Activated T-helper 17 cell treated with anti-CD3 and anti-CD28 coated beads, Interleukin-2, amount 50 U/mL, for 72 hours (primary cell): ENCODE measurements around the gene CDK5R1. TPM values are rescaled to one million over a fixed set of nuclear protein-coding genes. Genes with fewer than 3 reads are reported as not detected.
"Not testable (repeated sequence)": the region's sequence is repeated elsewhere in the genome, so short reads cannot be mapped to it uniquely, and the experiment has no call there.

Experiments used
- ATAC-seq: fragments of 150-1000 bp; cut with Tn5 transposase; replicated peaks from 2 replicates; pipeline ENCODE4 v1.10.0; 2021; ENCODE audit warnings: mild to moderate bottlenecking, moderate library complexity
- H3K27ac Mint-ChIP-seq: one replicate; pipeline ENCODE4 v1.8.0; 2022; ENCODE audit warnings: mixed read lengths
- H3K27me3 Mint-ChIP-seq: one replicate; pipeline ENCODE4 v1.8.0; 2022; ENCODE audit warnings: mixed read lengths
- H3K36me3 Mint-ChIP-seq: one replicate; pipeline ENCODE4 v1.8.0; 2022; ENCODE audit warnings: low read depth, mild to moderate bottlenecking, mixed read lengths
- H3K4me1 Mint-ChIP-seq: one replicate; pipeline ENCODE4 v1.8.0; 2022; ENCODE audit warnings: mixed read lengths
- H3K4me3 Mint-ChIP-seq: one replicate; pipeline ENCODE4 v1.8.0; 2022; ENCODE audit warnings: mild to moderate bottlenecking, mixed read lengths
- H3K9me3 Mint-ChIP-seq: one replicate; pipeline ENCODE4 v1.8.0; 2022; ENCODE audit warnings: mixed read lengths
- total RNA-seq, 2 donors: library from RNA; stranded (reverse); gene quantifications; one replicate each; pipeline ENCODE4 v1.2.3, GENCODE V29; 2022

The CDK5R1 gene
- total RNA-seq, 2 donors from 2014 or later = 3.6 to 13.0 TPM

DNA sequence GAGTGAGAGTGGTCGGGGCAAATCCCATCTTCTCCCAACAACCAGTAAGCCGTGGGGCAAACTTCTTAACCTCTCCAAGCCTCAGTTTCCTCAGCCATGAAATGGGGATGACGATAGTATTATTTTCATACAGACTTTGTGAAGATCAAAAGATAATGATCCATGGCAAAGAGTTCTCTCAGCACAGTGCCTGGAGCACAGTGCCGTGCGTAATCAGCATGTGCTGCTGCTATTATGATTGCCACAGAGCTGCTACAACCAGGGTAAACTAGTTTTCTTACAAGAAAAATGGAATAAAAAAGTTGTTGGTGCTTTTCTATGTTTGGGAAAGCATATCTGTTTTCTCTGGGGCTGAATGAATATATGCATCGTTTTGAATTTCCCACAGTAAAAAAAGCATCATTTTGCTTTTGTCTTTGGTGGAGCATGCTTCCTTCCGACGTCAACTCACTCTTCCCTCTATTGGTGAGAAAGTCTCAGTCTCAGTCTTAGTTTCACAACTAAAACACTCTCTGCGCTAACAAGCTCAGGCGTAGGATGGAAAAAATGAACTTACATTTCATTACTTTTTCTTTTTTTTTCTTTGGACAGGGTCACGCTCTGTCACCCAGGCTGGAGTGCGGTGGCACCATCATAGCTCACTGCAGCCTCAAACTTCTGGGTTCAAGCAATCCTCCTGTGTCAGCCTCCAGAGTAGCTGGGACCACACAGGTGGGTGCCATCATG is 37.2 kb downstream of the CDK5R1 start:
- peaks cover 46% of the 10 kb centered on the region for H3K4me1 Mint-ChIP-seq
- ATAC-seq = peak; percentile 63

DNA sequence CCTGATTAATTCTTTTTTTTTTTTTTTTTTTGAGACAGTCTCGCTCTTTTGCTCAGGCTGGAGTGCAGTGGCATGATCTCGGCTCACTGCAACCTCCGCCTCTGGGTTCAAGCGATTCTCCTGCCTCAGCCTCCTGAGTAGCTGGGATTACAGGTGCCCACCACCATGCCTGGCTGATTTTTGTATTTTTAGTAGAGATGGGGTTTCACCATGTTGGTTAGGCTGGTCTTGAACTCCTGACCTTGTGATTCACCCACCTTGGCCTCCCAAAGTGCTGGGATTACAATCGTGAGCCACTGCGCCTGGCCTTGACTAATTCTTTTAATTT is 37.7 kb downstream of the CDK5R1 start:
- not testable (repeated sequence) for H3K27me3 Mint-ChIP-seq, H3K9me3 Mint-ChIP-seq, H3K36me3 Mint-ChIP-seq, ATAC-seq
- Mint-ChIP-seq H3K4me1 (peaks cover 47% of the 10 kb centered on the region), H3K27ac (peak overlapping the region; percentile 88), H3K4me3 (peak overlapping the region; percentile 83)

More for the DNA sequence above, 37.2 kb downstream of the CDK5R1 start:
- no peaks in the 10 kb centered on the region for H3K27me3 Mint-ChIP-seq
- no peaks in the 10 kb centered on the region for H3K36me3 Mint-ChIP-seq
- no peaks in the 10 kb centered on the region for H3K9me3 Mint-ChIP-seq
- H3K4me3 Mint-ChIP-seq = peak overlapping the region; percentile 83
- peak overlapping the region; percentile 88 for H3K27ac Mint-ChIP-seq

DNA sequence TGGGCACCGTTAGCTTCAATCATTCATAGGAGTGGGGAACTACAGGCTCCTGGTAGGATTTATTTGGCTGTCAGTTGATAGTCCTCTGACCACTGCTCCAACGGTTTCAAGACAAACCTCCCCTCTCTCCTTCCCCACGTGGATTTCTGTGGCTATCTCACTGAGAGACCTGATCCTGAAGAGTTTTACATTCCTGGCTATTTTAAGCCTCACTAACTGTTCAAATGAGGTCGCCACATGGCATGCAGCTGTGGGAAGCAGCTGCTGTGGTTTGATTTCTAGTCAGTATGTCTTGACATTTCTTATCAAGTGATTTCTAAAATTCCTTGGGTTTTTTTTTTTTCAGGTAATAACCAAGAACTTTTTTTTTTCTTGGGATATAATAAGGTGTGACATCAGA is 38.3 kb downstream of the CDK5R1 start:
- no peak for ATAC-seq
- no peaks in the 10 kb centered on the region for H3K36me3 Mint-ChIP-seq
- no peak overlapping the region for H3K27ac Mint-ChIP-seq
- peaks cover 41% of the 10 kb centered on the region for H3K4me1 Mint-ChIP-seq
- H3K4me3 Mint-ChIP-seq = peak overlapping the region; percentile 83
- H3K9me3 Mint-ChIP-seq = no peaks in the 10 kb centered on the region
- H3K27me3 Mint-ChIP-seq = no peaks in the 10 kb centered on the region

DNA sequence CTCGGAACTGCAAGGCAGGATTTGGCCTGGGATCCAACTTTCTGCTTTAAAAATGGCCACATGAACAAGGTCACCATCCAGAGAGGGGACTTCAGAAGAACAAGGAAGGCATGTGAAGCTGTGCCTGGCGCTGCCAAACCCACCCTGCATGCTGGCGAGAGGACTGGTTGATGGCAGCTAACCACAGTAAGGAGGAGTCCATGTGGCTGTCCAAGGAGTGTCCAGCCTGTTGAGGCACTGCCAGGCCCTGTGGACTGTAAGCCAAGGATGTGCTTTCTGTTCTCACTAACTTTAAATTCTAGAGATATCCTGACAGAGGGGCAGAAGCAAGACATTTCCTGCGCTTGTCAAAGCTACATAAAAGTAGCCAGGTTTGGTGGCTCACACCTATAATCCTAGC is 40.4 kb downstream of the CDK5R1 start:
- Mint-ChIP-seq H3K9me3 (no peaks in the 10 kb centered on the region), H3K27ac (no peak overlapping the region), H3K4me3 (no peak overlapping the region), H3K36me3 (no peaks in the 10 kb centered on the region), H3K27me3 (no peaks in the 10 kb centered on the region), H3K4me1 (peaks cover 30% of the 10 kb centered on the region)
- no peak for ATAC-seq

DNA sequence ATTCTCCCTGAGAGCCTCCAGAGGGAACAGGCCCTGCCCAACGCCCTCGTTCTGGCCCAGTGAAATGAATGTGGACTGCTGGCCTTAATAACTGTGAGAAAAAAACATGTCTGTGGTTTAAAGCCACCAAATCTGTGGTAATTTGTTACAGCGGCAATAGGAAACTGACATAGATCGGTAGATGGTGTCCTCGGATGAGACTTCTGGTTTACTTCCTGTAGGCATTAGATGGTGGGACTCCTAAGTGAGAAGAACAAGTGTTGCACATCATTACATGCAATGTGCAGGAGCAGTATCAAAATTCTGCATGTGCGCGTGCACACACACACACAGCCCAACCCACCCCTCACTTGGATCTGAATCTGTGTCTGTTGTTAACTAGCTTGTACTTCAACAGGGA is 42.0 kb downstream of the CDK5R1 start:
- H3K27me3 Mint-ChIP-seq = no peaks in the 10 kb centered on the region
- peak overlapping the region; percentile 32 for H3K4me3 Mint-ChIP-seq
- H3K27ac Mint-ChIP-seq = peak overlapping the region; percentile 61

DNA sequence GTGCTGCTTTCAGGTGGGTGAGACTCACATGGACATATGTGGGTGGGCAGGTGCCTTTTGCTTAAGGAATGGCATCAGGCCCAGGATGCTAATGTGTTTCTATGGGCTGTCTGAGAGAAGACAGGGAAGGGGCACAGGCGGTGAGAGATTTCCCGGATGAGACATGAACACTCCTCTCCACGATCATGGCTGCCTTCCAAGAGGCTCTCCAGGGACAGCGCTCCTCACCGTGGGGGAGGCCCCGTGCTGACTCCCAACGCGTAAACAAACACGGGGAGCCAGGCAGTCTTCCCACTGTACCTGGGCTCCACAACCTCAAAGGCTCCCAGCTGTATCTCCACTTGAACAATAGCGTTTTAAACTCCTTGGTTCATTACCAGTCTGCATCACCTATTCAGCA is 42.8 kb downstream of the CDK5R1 start:
- H3K27ac Mint-ChIP-seq = peak overlapping the region; percentile 61
- no peaks in the 10 kb centered on the region for H3K27me3 Mint-ChIP-seq
- no peak for ATAC-seq
- H3K36me3 Mint-ChIP-seq = no peaks in the 10 kb centered on the region
- no peaks in the 10 kb centered on the region for H3K9me3 Mint-ChIP-seq
- peaks cover 19% of the 10 kb centered on the region for H3K4me1 Mint-ChIP-seq
- H3K4me3 Mint-ChIP-seq = no peak overlapping the region

More for the DNA sequence above, 42.0 kb downstream of the CDK5R1 start:
- Mint-ChIP-seq H3K4me1 (peaks cover 24% of the 10 kb centered on the region), H3K36me3 (no peaks in the 10 kb centered on the region), H3K9me3 (no peaks in the 10 kb centered on the region)
- ATAC-seq = no peak

DNA sequence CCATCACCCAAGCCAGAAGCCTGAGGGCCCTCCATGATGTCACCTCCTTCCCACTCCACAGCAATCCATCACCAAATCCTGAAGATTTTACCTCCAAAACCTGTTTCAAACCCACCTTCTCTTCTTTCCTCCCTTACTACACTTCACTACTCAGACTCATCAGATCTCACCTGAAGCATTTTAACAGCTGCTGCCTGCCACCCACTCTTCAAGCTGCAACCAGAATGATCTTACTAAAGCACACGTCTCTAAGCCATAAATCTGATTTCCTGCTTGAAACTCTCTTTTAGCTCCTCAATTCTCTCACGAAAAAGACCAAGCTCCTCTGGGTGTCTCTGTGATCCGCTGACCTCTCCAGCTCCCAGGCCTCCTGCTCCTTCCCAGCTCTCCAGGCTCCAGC is 46.5 kb downstream of the CDK5R1 start:
- Mint-ChIP-seq H3K27ac (peak overlapping the region; percentile 1), H3K36me3 (no peaks in the 10 kb centered on the region)
- ATAC-seq = no peak

DNA sequence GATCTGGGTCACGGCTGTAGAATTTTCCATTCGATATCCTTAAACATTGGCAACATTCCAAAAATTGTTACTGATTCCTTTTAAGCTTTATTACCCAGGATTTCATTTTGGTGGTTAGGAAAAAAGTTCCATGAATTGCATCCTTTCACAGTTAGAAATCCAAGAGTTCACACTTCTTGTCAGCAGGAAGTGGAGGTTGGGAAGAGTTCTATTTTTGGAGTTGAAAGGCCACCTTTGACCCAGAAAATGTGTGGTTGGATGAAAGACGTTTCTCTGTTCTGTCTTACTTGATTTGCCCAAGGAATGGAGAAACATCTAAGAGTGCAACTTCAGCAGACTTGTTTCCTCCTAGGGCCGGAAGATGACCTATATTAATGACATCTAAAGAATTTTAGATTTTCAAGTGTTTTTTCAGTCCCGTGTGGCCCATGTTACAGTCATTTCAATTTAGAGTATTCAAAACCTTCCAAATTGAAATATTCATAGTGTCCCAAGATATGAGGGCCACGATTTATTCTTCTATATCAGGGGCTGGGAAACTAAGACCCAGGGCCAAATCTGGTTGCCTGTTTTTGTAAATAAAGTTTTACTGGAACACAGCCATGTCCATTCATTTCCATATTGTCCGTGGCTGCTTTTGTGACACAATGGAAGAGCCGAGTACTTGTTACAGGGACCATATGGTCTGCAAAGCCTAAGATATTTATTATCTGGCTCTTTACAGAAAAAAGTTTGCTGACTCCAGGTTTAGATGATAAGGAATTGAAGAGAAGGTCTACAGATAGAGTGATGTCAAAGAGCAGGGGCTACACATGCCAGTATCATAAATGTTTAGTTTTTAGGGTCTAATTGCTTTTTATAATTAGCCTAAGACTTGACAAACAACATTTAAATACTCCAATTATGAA is 50.2 kb downstream of the CDK5R1 start:
- peak; percentile 19 for ATAC-seq

More for the DNA sequence above, 46.5 kb downstream of the CDK5R1 start:
- Mint-ChIP-seq H3K4me1 (peaks cover 25% of the 10 kb centered on the region), H3K4me3 (no peak overlapping the region), H3K27me3 (no peaks in the 10 kb centered on the region), H3K9me3 (no peaks in the 10 kb centered on the region)

More for the DNA sequence above, 50.2 kb downstream of the CDK5R1 start:
- Mint-ChIP-seq H3K36me3 (no peaks in the 10 kb centered on the region), H3K27ac (no peak overlapping the region), H3K27me3 (no peaks in the 10 kb centered on the region), H3K4me3 (no peak overlapping the region), H3K4me1 (peaks cover 15% of the 10 kb centered on the region), H3K9me3 (no peaks in the 10 kb centered on the region)

Other genes starting within 250 kb of the CDK5R1 start
- gene RHBDL3, start 221.2 kb upstream of the CDK5R1 start, total RNA-seq = under 1 TPM in 1 of 2 donors, not detected in 1; 0.13 TPM
- gene C17orf75, start 144.8 kb upstream of the CDK5R1 start, total RNA-seq = 10 to 100 TPM; 12.1 to 14.8 TPM
- gene ZNF207, start 136.8 kb upstream of the CDK5R1 start, total RNA-seq = 100 to 1,000 TPM; 240 to 254 TPM
- gene PSMD11, start 42.5 kb upstream of the CDK5R1 start, total RNA-seq = 100 to 1,000 TPM; 108 to 161 TPM